GM18507 (cell line): ENCODE measurements around the gene ZFPM1.

Experiments used
- DNase-seq: peaks from one replicate; pipeline ENCODE4 v3.0.0; 2011; ENCODE audit warnings: low read depth; ENCODE audit not compliant: insufficient read length; ENCODE audit errors: extremely low spot score
- FAIRE-seq: peaks from 2 replicates; lab custom pipeline; 2011; peaks lifted over from hg19 to GRCh38; lab: Jason Lieb, UNC

ZFPM1 gene

DNA sequence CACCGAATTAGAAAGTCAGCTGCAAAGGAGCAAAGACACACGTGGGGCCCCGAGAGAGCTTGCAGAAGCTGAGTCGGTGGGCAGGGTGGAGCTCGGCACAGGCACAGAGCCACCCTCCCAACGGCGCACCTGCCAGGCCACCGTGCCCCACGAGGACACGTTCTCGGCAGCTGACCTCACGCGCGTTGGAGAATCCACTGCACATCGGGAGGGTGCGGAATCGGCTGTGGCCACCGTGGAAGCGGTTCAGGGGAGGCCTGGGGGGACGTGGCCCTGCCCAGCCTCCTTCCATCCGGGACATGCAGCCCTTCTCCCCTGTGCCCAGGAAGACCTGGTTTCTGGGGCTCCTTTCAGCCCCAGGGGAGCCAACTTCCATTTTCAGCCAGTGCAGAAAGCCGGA, 20.9 kb upstream of the ZFPM1 start:
- DNase-seq (no peak), FAIRE-seq (no peak)

DNA sequence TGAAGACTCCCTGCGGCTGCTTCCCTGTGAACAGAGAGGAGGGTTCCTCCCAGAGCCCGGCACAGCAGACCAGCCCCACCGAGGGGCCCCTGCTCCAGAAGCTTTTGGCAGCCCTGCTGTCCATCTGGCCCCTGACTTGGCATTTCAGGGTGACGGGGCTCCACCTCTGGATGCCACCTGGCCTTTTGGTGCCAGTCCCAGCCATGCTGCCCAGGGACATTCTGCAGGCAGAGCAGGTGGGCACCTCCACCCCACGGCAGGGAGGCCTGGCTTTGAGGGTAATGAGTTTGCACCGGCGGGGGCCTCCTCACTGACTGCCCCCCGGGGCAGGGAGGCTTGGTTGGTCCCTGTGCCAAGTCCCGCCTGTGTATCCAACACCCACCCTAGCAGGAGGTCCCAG, 20.3 kb upstream of the ZFPM1 start:
- DNase-seq (no peak), FAIRE-seq (no peak)

DNA sequence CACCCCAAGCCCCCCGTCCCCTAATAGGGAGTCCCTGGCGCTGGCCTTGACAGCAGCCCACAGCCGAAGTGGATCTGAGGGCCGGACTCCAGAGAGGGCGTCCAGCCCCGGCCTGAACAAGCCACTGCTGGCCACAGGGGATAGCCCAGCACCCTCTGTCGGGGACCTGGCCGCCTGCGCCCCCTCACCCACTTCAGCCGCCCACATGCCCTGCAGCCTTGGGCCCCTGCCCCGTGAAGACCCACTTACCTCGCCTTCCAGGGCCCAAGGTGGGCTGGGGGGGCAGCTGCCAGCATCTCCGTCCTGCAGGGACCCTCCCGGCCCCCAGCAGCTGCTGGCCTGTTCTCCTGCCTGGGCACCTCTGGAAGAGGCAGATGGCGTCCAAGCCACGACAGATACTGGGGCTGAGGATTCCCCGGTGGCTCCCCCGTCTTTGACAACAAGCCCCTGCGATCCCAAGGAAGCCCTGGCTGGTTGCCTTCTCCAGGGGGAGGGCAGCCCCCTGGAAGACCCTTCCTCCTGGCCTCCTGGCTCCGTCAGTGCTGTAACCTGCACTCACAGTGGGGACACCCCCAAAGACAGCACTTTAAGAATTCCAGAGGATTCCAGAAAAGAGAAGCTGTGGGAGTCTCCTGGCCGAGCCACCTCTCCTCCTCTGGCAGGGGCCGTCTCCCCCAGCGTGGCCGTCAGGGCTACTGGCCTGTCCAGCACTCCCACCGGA, 19.3 kb upstream of the ZFPM1 start:
- DNase-seq (no peak), FAIRE-seq (no peak)

DNA sequence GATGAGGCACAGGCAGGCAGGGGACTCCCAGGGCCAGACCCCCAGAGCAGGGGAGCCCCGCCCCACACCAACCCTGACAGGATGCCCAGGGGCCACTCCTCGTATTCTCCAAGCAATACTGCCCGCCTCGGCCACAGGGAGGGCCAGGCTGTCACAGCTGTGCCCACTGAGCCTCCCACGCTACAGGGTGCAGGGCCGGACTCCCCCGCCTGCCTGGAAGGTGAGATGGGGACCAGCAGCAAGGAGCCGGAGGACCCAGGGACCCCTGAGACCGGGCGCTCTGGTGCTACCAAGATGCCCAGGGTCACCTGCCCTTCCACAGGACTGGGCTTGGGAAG, 18.8 kb upstream of the ZFPM1 start:
- no peak for FAIRE-seq
- DNase-seq = no peak

DNA sequence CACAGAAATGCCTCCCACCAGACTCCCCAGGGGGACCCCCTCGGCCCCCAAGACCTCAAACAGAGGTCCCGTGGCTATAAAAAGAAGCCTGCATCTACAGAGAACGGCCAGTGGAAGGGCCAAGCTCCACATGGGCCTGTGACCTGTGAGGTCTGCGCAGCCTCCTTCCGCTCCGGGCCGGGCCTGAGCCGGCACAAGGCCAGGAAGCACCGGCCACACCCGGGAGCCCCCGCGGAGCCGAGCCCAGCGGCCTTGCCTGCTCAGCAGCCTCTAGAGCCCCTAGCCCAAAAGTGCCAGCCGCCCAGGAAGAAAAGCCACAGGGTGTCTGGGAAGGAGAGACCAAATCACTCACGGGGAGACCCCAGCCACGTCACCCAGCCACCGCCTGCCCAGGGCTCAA, 18.3 kb upstream of the ZFPM1 start:
- DNase-seq (no peak), FAIRE-seq (no peak)

DNA sequence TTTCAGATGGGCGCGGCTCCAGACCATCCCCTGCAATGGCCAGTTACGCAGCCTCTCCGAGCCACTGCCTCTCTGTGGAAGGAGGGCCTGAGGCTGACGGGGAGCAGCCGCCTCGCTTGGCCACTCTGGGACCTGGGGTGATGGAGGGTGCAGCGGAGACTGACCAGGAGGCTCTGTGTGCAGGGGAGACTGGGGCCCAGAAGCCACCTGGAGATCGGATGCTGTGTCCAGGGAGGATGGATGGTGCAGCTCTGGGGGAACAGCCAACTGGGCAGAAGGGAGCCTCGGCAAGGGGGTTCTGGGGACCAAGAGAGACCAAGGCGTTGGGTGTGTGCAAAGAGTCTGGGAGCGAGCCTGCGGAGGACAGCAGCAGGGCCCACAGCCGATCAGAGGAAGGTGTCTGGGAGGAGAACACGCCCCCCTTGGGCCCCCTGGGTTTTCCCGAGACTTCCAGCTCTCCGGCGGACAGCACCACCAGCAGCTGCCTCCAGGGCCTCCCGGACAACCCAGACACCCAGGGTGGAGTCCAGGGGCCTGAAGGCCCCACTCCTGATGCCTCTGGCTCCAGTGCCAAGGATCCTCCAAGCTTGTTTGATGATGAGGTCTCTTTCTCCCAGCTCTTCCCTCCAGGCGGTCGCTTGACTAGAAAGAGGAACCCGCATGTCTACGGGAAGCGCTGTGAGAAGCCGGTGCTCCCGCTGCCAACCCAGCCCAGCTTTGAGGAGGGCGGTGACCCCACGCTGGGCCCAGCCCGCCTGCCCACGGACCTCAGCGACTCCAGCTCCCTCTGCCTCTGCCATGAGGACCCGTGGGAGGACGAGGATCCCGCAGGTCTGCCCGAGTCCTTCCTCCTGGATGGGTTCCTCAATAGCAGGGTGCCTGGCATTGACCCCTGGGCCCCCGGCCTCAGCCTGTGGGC, 17.4 kb upstream of the ZFPM1 start:
- DNase-seq (no peak), FAIRE-seq (no peak)

DNA sequence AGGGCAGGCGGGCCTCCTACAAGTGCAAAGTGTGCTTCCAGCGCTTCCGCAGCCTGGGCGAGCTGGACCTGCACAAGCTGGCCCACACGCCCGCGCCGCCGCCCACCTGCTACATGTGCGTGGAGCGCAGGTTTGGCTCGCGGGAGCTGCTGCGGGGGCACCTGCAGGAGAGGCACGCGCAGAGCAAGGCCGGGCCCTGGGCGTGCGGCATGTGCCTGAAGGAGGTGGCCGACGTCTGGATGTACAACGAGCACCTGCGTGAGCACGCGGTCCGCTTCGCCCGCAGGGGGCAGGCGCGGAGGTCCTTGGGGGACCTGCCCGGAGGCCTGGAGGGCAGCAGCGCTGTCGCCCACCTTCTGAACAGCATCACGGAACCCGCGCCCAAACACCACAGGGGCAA, 16.3 kb upstream of the ZFPM1 start:
- FAIRE-seq = no peak

DNA sequence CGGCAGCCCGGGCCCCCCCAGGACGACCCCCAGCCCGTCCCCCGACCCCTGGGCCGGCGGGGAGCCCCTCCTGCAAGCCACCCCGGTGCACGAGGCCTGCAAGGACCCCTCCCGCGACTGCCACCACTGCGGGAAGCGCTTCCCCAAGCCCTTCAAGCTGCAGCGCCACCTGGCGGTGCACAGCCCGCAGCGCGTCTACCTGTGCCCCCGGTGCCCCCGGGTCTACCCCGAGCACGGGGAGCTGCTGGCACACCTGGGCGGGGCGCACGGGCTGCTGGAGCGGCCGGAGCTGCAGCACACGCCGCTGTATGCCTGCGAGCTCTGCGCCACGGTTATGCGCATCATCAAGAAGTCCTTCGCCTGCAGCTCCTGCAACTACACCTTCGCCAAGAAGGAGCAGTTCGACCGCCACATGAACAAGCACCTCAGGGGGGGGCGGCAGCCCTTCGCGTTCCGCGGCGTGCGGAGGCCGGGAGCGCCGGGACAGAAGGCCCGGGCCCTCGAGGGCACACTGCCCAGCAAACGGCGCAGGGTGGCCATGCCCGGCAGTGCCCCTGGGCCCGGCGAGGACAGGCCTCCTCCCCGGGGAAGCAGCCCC, 15.6 kb upstream of the ZFPM1 start:
- DNase-seq (peak; percentile 60), FAIRE-seq (no peak)

More for the DNA sequence above, 16.3 kb upstream of the ZFPM1 start:
- DNase-seq = no peak

DNA sequence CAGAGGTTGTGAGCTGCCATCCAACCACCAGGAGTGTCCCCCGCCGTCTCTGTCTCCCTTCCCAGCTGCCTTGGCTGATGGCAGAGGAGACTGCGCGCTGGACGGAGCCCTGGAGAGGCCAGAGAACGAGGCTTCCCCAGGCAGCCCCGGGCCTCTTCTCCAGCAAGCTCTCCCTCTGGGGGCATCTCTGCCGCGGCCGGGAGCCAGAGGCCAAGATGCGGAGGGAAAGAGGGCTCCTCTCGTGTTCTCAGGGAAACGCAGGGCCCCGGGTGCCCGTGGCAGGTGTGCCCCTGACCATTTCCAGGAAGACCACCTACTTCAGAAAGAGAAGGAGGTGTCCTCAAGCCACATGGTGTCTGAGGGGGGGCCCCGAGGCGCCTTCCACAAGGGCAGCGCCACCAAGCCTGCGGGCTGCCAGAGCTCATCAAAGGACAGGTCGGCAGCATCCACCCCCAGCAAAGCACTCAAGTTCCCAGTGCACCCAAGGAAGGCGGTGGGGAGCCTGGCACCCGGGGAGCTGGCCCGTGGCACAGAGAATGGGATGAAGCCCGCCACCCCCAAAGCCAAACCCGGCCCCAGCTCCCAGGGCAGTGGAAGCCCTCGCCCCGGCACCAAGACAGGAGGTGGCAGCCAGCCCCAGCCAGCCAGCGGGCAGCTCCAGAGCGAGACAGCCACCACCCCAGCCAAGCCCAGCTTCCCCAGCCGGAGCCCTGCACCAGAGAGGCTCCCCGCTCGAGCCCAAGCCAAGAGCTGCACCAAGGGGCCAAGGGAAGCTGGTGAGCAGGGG, 14.8 kb upstream of the ZFPM1 start:
- DNase-seq (no peak), FAIRE-seq (no peak)

DNA sequence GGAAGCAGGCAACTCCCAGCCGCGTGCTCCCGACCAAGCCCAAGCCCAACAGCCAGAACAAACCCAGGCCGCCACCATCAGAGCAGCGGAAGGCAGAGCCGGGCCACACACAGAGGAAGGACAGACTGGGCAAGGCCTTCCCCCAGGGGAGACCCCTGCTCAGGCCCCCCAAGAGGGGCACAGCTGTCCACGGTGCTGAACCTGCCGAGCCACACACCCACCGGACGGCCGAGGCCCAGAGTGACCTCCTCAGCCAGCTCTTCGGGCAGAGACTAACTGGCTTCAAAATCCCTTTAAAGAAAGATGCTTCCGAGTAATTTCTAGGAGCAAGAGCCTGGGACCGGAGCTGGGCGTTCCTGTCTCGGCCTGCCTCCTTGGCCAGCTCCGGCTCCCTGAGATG, 14.1 kb upstream of the ZFPM1 start:
- FAIRE-seq (no peak), DNase-seq (no peak)

DNA sequence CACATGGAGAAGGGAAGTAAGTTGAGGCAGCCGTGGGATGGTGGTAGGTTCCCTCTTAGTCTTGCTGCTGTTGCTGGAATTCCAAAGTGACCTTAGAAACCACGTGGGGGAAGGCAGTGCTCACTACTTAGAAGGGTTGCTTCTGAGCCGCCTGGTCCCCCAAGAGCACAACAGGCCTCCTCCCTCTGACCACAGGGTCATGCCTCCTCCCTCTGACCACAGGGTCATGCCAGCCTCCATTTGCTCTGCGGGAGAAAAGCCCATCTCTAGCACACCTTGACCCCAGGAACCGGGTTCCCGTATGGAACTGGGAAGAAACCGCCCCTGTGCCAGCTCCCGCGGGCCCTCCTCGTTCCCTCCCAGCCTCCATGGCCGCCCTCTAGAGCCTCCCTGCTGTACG, 13.4 kb upstream of the ZFPM1 start:
- no peak for FAIRE-seq
- no peak for DNase-seq

DNA sequence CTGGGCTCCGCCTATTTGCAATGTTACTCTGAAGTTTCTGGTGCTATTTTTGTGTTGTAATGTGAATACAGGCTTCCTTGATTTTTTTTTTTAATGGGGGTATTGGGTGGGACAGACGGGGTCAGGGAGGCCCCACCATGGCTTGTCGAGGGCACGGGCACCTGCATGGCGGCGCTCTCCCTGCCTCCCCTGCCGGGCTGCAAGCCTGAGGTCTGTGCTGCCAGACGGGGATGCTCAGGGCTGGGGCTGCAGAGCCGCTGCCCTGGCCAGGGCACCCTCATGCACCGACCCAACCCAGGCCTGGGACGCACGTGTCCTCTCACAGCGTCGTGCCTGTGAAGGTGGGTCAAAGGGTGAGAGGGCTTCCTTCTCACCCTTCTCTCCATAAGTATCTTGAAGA, 13.0 kb upstream of the ZFPM1 start:
- FAIRE-seq (no peak), DNase-seq (no peak)

DNA sequence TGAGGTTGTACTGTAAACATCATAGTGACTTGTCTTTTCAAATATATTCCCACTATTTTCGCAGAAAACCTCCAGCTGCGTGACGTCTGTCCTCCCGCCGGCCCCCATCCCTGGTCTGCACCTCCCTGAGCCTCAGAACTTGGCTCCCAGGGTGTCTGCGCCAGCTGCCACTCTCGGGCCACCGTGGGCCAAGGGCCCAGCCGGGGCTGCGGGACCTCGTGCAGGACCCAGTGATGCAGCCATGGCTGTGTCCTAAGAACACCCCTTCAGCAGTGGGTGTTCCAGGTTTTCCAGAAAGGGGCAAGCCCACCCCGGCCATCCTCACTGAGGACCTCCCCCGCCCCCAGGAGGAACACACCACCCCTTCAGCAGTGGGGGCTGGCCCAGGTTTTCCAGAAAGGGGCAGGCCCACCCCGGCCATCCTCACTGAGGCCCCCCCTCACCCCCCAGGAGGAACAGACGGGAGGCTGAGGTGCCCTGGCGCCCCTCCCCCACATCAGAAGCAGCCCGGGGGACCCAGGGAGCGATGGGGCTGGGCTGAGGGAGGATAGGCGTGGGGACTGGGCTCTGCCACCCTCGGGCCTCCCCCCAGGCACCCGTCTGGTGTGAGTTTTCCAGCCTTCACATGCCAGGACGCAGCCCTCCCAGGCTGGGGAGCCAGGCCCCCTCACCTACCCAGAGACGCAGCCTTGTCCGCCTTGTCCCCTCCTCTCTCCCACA, 12.2 kb upstream of the ZFPM1 start:
- FAIRE-seq (no peak), DNase-seq (no peak)

DNA sequence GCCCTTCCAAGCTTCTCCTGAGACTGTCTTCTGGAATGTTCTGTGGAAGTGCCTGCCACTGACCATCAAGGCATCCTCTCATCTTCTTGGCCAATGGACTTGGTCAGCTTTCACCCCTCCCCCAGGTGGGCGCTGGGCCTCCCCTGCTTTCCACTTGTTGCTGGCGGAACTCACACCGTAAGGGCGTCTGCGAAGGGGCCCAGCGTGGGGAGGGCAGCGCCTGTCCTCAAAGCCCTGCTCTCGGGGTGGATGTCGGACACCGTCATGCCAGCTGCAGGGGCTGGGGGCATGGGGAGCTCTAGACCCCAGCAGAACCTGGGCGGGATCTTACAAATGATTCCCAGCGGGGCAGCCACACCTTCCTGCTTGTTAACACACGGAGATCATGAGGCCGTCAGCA, 11.6 kb upstream of the ZFPM1 start:
- DNase-seq (no peak), FAIRE-seq (no peak)

DNA sequence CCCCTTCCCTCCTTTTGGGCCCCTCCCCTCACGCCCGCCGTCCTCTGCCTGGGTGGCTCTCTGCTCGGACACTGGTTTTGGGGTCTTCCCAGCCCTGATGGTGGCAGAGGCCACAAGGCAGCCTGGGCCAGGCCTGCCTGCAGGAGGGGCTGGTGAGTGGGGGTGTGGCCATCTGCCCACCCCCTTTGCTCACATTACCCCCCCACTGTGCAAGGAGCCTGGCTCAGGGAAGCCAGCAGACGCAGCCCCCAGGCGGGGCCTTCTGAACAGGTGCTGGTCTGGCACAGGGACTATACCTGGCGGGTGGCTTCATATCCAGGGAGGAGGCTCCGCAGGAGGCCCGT, 10.7 kb upstream of the ZFPM1 start:
- DNase-seq = no peak
- FAIRE-seq = no peak

DNA sequence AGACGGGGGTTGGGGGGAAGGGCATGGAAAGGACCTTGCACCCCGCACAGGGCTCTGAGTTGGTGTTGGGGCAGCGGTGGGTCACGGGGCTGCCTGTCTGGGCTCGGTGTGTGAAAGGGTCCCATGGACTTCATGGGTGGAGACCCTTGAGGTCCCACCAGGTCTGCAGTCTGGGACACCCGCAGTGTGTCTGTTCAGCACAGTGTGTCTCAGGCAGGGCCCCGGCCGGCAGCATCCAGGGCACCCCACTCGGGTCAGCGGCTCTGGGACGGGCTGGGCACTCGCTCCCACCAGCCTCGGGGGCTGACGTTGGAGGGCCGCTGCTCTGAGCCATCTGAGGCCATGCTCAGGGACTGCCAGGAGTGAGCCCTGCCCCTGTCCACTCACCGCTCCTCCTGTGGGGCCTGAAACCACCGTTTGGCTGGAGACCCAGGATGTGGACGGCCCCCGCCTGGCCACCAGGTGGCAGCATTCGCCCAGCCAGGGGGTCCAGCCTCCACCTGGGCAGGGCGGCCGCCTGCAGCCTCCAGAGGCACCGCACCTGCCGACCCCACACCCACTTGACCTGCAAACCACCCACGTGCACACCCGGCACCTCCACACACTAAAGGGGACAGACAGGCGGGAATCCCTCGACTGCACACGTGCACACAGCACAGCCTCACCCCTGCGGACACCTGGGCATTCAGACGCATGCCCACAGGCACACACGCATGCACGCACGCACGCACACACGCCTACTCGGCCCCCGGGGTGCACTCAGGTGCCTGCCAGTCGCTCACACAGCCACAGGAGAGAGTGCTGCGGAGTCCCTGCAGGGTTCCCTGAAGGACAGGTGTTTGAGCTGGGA, 10.1 kb upstream of the ZFPM1 start:
- DNase-seq = peak; percentile 88
- peak; percentile 79 for FAIRE-seq

DNA sequence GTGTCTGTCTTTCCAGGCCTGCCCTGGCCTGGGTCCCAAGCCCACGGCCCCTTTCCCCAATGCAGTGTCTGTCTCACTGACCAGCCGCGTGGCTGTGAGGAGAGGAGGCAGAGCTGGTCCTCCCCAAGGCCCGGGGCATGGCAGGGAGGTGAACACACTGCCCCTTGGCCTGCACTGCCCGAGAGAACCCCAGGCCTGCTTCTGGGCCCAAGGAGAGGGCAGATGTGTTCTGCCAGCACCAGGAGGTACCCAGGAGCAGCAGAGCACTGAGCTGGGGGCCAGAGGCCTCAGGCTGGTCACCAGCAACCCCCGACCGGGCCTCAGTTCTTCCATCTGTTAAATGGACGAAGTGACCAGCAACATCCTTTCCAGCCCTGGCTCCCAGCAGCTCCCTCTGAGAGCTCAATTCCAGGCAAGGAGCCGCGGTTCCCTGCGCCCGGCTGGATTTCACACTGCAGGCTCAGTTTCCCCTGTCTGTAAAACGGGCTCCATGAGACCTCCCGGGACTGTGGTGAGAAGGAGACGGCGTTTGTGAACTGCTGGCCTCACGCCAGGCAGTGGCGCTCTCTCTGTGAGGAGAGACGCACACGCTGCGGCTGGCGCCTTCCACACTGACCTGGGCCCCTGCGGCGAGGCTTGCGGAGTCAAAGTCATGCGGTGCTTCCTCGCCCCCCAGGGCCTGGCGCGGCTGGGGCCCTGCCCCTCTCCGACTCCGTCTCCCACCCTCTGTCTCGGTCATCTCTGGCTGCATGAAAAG, 8.1 kb upstream of the ZFPM1 start:
- DNase-seq (no peak), FAIRE-seq (no peak)

DNA sequence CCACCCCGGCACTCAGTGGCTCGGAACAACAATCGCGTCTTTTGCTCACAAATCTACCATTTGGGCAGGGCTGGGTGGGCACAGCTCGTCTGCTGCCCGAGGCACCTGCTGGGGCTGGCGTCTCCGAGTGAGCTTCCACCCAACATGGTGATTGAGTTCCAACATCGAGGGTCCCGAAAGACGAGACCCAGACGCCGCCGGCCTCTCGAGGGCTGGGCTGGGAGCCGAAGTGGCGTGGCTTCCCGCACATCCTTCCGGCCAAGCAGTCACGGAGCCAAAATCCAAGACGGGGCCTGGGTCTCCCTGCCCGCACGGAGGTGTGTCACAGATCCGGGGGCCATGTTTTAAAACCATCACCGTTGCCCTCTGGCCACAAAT, 7.5 kb upstream of the ZFPM1 start:
- FAIRE-seq = no peak

More for the DNA sequence above, 7.5 kb upstream of the ZFPM1 start:
- no peak for DNase-seq
